Keratinocyte (primary cell): ENCODE measurements around the gene OR9I1. TPM values are rescaled to one million over a fixed set of nuclear protein-coding genes. Genes with fewer than 3 reads are reported as not detected.

Source experiments
- DNase-seq: peaks from one replicate; pipeline ENCODE4 v3.0.0-alpha.2; 2011; ENCODE audit warnings: low read depth, missing footprints, low spot score
- FAIRE-seq: peaks from 2 replicates; lab custom pipeline; 2011; peaks lifted over from hg19 to GRCh38; lab: Jason Lieb, UNC
- H2AFZ ChIP-seq: 2 replicates; pipeline ENCODE4 v1.6.0; 2012; ENCODE audit warnings: low read length, control low read depth, inconsistent platforms; ENCODE audit not compliant: control insufficient read depth
- H3K27ac ChIP-seq: 2 replicates; pipeline ENCODE4 v1.5.1; 2011; ENCODE audit warnings: low read length; ENCODE audit not compliant: control insufficient read depth, insufficient read depth
- H3K27me3 ChIP-seq: 3 replicates; pipeline ENCODE4 v1.6.0; 2011; ENCODE audit warnings: low read length; ENCODE audit not compliant: control insufficient read depth, insufficient read depth; ENCODE audit errors: extremely low read depth
- H3K36me3 ChIP-seq, 2 experiments: 2 replicates in 1 of 2; 3 replicates in 1 of 2; pipeline ENCODE4 v1.5.1; 2011; ENCODE audit warnings: low read length in 2 of 2, mild to moderate bottlenecking in 1 of 2; ENCODE audit not compliant: control insufficient read depth in 2 of 2, insufficient read depth in 2 of 2; ENCODE audit errors: extremely low read depth in 1 of 2
- H3K4me1 ChIP-seq: 3 replicates; pipeline ENCODE4 v1.5.1; 2011; ENCODE audit warnings: low read length; ENCODE audit not compliant: control insufficient read depth, insufficient read depth; ENCODE audit errors: extremely low read depth
- H3K4me2 ChIP-seq: 3 replicates; pipeline ENCODE4 v1.6.0; 2011; ENCODE audit warnings: low read depth, low read length; ENCODE audit not compliant: control insufficient read depth, insufficient read depth; ENCODE audit errors: extremely low read depth
- H3K4me3 ChIP-seq, 3 experiments: fragments of 200-600 bp in 1 of 3; sonication (generic) in 1 of 3; 2 replicates in 2 of 3; 3 replicates in 1 of 3; pipeline ENCODE4 v1.5.1; 2011 to 2016; ENCODE audit warnings: low read length in 3 of 3, mild to moderate bottlenecking in 3 of 3, control low read depth in 2 of 3, inconsistent platforms in 1 of 3, low read depth in 1 of 3, mixed read lengths in 1 of 3, mixed run types in 1 of 3, moderate library complexity in 1 of 3; ENCODE audit not compliant: control insufficient read depth in 2 of 3, insufficient read depth in 2 of 3; ENCODE audit errors: extremely low read depth in 1 of 3
- H3K79me2 ChIP-seq: 2 replicates; pipeline ENCODE4 v1.6.0; 2012; ENCODE audit warnings: low read length; ENCODE audit not compliant: control insufficient read depth, insufficient read depth
- H3K9ac ChIP-seq: 3 replicates; pipeline ENCODE4 v1.6.0; 2011; ENCODE audit warnings: low read length; ENCODE audit not compliant: control insufficient read depth, insufficient read depth; ENCODE audit errors: extremely low read depth
- H3K9me1 ChIP-seq: 3 replicates; pipeline ENCODE4 v1.6.0; 2011; ENCODE audit warnings: low read length; ENCODE audit not compliant: control insufficient read depth, insufficient read depth; ENCODE audit errors: extremely low read depth
- H3K9me3 ChIP-seq: 2 replicates; pipeline ENCODE4 v1.5.1; 2012; ENCODE audit warnings: low read depth, low read length; ENCODE audit not compliant: control insufficient read depth
- H4K20me1 ChIP-seq: 3 replicates; pipeline ENCODE4 v1.6.0; 2011; ENCODE audit warnings: low read length; ENCODE audit not compliant: control insufficient read depth, insufficient read depth; ENCODE audit errors: extremely low read depth
- EZH2 ChIP-seq: IDR thresholded peaks from one replicate; pipeline ENCODE4 v1.6.1; 2012; ENCODE audit warnings: inconsistent platforms, mild to moderate bottlenecking, low read length, moderate library complexity
- dilution Hi-C: fragments of 300-500 bp; cut with MboI; formaldehyde crosslinking; loops from one replicate; pipeline ENCODE4 v1.7.0; 2020; ENCODE audit warnings: low sequenced_read_pairs; ENCODE audit not compliant: extremely low pct_ligation_motif_present
- polyA plus RNA-seq, 5 experiments: library from polyadenylated mRNA; depleted of rRNA in 3 of 5; stranded (reverse) in 3 of 5; stranded (forward) in 1 of 5; unstranded in 1 of 5; fragments of >200 nt; gene quantifications; 1 replicate in 1 of 5; 2 replicates in 3 of 5; 3 replicates in 1 of 5; pipeline versions ENCODE4 v1.2.1 to v1.2.3, GENCODE V29; 2011 to 2012; ENCODE audit warnings: missing spikeins in 2 of 5, low read depth in 1 of 5, low replicate concordance in 1 of 5
- TF ChIP-seq, protein P1 (sequence below), 3 experiments: IDR thresholded peaks in 1 of 3; conservative IDR thresholded peaks in 1 of 3; optimal IDR thresholded peaks in 1 of 3; 2 replicates in 2 of 3; 3 replicates in 1 of 3; pipeline versions ENCODE3 to v1.5.1; 2011; ENCODE audit warnings: low read length in 3 of 3, mild to moderate bottlenecking in 3 of 3, moderate library complexity in 2 of 3, control low read depth in 1 of 3, inconsistent platforms in 1 of 3; ENCODE audit not compliant: insufficient read depth in 2 of 3; ENCODE audit errors: extremely low read depth in 1 of 3

OR9I1 gene
- polyA plus RNA-seq, 1 donor (not counting 4 experiments of a cell fraction or from before 2014, with no cell fraction given), result not detected

DNA sequence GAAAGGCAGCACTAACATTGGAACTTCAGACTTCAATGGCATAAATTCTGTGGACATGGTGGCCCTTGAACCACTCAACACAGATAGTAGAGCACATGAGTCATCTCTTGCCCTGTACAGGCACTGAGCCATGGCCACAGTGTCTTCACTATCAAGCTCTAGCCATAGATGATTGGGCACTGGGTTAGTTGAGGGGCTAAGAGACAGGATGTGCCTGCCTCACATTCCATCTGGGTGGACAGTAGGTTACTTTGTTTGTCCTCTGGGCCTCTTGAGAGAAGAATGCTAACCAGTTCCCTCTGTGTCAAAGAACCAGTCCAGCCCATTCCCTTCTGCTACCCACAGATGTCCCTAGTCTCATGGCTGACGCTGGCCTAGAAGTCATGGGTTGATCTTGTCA lies 54.7 kb downstream of the OR9I1 start:
- no peaks in the 10 kb centered on the region for H3K9me3 ChIP-seq
- no peak for TF ChIP-seq EZH2
- TF ChIP-seq, protein P1, sequence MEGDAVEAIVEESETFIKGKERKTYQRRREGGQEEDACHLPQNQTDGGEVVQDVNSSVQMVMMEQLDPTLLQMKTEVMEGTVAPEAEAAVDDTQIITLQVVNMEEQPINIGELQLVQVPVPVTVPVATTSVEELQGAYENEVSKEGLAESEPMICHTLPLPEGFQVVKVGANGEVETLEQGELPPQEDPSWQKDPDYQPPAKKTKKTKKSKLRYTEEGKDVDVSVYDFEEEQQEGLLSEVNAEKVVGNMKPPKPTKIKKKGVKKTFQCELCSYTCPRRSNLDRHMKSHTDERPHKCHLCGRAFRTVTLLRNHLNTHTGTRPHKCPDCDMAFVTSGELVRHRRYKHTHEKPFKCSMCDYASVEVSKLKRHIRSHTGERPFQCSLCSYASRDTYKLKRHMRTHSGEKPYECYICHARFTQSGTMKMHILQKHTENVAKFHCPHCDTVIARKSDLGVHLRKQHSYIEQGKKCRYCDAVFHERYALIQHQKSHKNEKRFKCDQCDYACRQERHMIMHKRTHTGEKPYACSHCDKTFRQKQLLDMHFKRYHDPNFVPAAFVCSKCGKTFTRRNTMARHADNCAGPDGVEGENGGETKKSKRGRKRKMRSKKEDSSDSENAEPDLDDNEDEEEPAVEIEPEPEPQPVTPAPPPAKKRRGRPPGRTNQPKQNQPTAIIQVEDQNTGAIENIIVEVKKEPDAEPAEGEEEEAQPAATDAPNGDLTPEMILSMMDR (optimal IDR thresholded peaks at IDR 0.05 in 1 of 3, IDR thresholded peaks at IDR 0.05 in 1 of 3, conservative IDR thresholded peaks at IDR 0.05 in 1 of 3; ENCODE audit: extremely low read depth in 1 of 3, insufficient read depth in 2 of 3, low read length in 3 of 3), result no peak
- H3K27ac ChIP-seq, result no peak overlapping the region
- dilution Hi-C loops, result no loop called here
- no peaks in the 10 kb centered on the region for H3K9me1 ChIP-seq
- DNase-seq, result no peak
- H2AFZ ChIP-seq, result no peak overlapping the region
- H3K4me2 ChIP-seq, result no peak overlapping the region
- no peak for FAIRE-seq
- no peak overlapping the region for H3K4me3 ChIP-seq
- no peaks in the 10 kb centered on the region for H4K20me1 ChIP-seq
- peaks cover 2% of the 10 kb centered on the region for H3K4me1 ChIP-seq
- no peak overlapping the region for H3K9ac ChIP-seq
- no peaks in the 10 kb centered on the region for H3K27me3 ChIP-seq
- H3K36me3 ChIP-seq, result no peaks in the 10 kb centered on the region
- H3K79me2 ChIP-seq, result no peaks in the 10 kb centered on the region

DNA sequence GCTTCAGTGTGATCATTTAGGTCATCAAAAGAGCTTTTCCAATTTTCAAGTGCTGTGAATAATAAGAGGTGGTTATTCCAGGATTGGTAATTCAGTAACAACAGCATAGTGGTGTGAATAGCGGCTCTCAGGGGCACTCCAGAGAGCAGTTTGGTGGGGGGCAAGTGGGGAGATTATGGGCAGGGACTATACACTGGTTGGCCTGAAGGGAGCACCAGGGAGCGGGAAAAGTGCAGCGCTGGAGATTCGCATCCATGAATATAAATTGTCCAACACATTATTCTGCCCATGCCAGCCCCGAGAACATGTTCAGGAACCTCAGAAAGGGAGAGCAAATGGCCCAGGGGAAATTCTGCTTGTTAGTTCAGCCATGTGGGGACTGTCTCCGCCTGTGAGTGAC lies 56.7 kb downstream of the OR9I1 start:
- DNase-seq (no peak), FAIRE-seq (no peak)
- TF ChIP-seq, protein P1 (optimal IDR thresholded peaks at IDR 0.05 in 1 of 3, IDR thresholded peaks at IDR 0.05 in 1 of 3, conservative IDR thresholded peaks at IDR 0.05 in 1 of 3; ENCODE audit: extremely low read depth in 1 of 3, insufficient read depth in 2 of 3, low read length in 3 of 3), result peak in 1 of 3 experiments; percentile 6
- TF ChIP-seq EZH2, result no peak
- H3K79me2 ChIP-seq, result no peaks in the 10 kb centered on the region
- no peaks in the 10 kb centered on the region for H3K9me3 ChIP-seq
- H2AFZ ChIP-seq, result no peak overlapping the region
- no peak overlapping the region for H3K27ac ChIP-seq
- H3K4me3 ChIP-seq, result no peak overlapping the region
- H3K36me3 ChIP-seq, result no peaks in the 10 kb centered on the region
- H3K27me3 ChIP-seq, result no peaks in the 10 kb centered on the region
- no peaks in the 10 kb centered on the region for H3K9me1 ChIP-seq
- dilution Hi-C loops, result no loop called here
- H3K9ac ChIP-seq, result no peak overlapping the region
- H4K20me1 ChIP-seq, result no peaks in the 10 kb centered on the region
- no peaks in the 10 kb centered on the region for H3K4me1 ChIP-seq
- H3K4me2 ChIP-seq, result no peak overlapping the region
